ENCODE results near the gene SLC33A1. TPM values are rescaled to one million over a fixed set of nuclear protein-coding genes. Genes with fewer than 3 reads are reported as not detected.

SLC33A1 gene
- total and polyA plus RNA-seq, 10 of the 15 experiments (the other 5 are each of a cell fraction or from before 2014, with no cell fraction given), result 6.4 to 25.2 (median 19.8) TPM

DNA sequence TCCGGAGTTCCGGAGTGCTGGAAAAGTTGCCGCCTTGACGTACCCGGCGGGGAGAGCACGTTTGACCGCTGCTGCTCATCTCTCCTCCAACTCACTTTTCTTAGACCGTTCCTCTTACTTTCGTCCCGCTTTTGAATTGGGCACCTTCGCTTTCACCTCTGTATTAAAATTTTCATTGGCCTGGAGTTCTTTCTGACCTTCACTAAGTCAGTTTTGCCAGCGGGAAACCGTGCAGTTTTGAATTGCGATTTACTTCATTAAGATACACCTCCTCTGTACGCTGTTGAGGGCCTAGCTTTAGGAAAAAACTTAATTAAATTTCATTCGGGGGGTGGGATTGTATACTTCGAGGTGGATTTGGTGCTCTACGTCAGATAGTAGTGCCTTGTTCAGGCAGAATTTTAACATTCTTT is 17.5 kb upstream of the SLC33A1 start:
- DNase-seq (ENCODE audit: low read depth, low spot score), result no peak
- ChIA-PET SMC1A (ENCODE audit: uncharacterized antibody, unreplicated experiment) (interaction anchor here (0.6 to 2.3 kb wide), 7 partner anchors 10 to 66 kb away, joined by 3 to 15 read pairs (median 6); partner anchors contain the start of genes C3orf33 and SLC33A1), CTCF (interaction anchor here (0.6 to 3.3 kb wide), 5 partner anchors 19 to 170 kb away, joined by 3 to 61 read pairs (median 3); partner anchors contain the start of gene C3orf33), RAD21 (ENCODE audit: unreplicated experiment) (interaction anchor here (1.4 to 4.4 kb wide), 3 partner anchors 18 to 66 kb away, joined by 3 to 48 read pairs (median 21); partner anchors contain the start of genes C3orf33 and SLC33A1), POLR2A (interaction anchor here (0.6 to 4.0 kb wide), 7 partner anchors 10 to 683 kb away, joined by 3 to 22 read pairs (median 4); partner anchors contain the start of genes C3orf33, SLC33A1 and SSR3)
- peaks cover 60% of the 10 kb centered on the region for H3K79me2 ChIP-seq (ENCODE audit: control insufficient read depth, insufficient read depth, low read length)
- FAIRE-seq, result peak; percentile 35
- H3K4me1 ChIP-seq (ENCODE audit: control insufficient read depth, insufficient read depth, low read length), result peaks cover 2% of the 10 kb centered on the region
- BruUV-seq (replicated peaks), result no TSS peak
- peaks cover 2% of the 10 kb centered on the region; the same call in 1 of the 2 replicates for H4K20me1 ChIP-seq (ENCODE audit: control insufficient read depth, insufficient read depth)
- intact Hi-C loops (cut with micrococcal nuclease; ENCODE audit: unreplicated experiment), result loop anchor here (5.0 to 10.0 kb wide), 4 partner anchors 64 to 1293 kb away; partner anchors contain the start of genes C3orf33 and CCNL1
- WGBS (ENCODE audit: insufficient coverage, insufficient replicate concordance, low lambda C conversion rate, missing lambda C conversion rate), result 4% methylated on average over 19 of the region's 19 CpGs
- peak overlapping the region; percentile 92 for H3K9ac ChIP-seq (ENCODE audit: control insufficient read depth, insufficient read depth, low read length)
- H3K4me3 ChIP-seq, result peak overlapping the region; percentile 85
- peak overlapping the region; percentile 89 for H3K27ac ChIP-seq (ENCODE audit: control insufficient read depth, insufficient read depth)
- no peaks in the 10 kb centered on the region for H3K9me3 ChIP-seq (replicated peaks; ENCODE audit: control insufficient read depth, insufficient read depth, low read length)
- H3K4me2 ChIP-seq (ENCODE audit: control insufficient read depth, insufficient read depth), result peak overlapping the region; percentile 92
- no peaks in the 10 kb centered on the region for H3K27me3 ChIP-seq (replicated peaks in 1 of 2; ENCODE audit: control insufficient read depth in 2 of 2, insufficient read depth in 2 of 2, low read length in 1 of 2)
- in situ Hi-C loops (cut with MboI), result no loop called here
- H2AFZ ChIP-seq (ENCODE audit: control insufficient read depth, low read depth, low read length), result peak overlapping the region; percentile 15
- ATAC-seq, result peak; percentile 4
- TF ChIP-seq, protein P1, sequence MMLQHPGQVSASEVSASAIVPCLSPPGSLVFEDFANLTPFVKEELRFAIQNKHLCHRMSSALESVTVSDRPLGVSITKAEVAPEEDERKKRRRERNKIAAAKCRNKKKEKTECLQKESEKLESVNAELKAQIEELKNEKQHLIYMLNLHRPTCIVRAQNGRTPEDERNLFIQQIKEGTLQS (IDR thresholded peaks at IDR 0.05; ENCODE audit: borderline replicate concordance, extremely low read depth, low read depth, low read length), result no peak
- TF ChIP-seq SUZ12 (IDR thresholded peaks at IDR 0.05; ENCODE audit: unreplicated experiment), result no peak
- TF ChIP-seq HDAC6 (IDR thresholded peaks at IDR 0.05; ENCODE audit: unreplicated experiment), result no peak
- no peak for TF ChIP-seq MXI1 (IDR thresholded peaks at IDR 0.05; ENCODE audit: low read depth, low read length)
- TF ChIP-seq, protein P2, sequence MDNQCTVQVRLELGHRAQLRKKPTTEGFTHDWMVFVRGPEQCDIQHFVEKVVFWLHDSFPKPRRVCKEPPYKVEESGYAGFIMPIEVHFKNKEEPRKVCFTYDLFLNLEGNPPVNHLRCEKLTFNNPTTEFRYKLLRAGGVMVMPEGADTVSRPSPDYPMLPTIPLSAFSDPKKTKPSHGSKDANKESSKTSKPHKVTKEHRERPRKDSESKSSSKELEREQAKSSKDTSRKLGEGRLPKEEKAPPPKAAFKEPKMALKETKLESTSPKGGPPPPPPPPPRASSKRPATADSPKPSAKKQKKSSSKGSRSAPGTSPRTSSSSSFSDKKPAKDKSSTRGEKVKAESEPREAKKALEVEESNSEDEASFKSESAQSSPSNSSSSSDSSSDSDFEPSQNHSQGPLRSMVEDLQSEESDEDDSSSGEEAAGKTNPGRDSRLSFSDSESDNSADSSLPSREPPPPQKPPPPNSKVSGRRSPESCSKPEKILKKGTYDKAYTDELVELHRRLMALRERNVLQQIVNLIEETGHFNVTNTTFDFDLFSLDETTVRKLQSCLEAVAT (IDR thresholded peaks at IDR 0.05), result peak; percentile 27; the same call in 1 of the 2 replicates
- TF ChIP-seq, protein P3, sequence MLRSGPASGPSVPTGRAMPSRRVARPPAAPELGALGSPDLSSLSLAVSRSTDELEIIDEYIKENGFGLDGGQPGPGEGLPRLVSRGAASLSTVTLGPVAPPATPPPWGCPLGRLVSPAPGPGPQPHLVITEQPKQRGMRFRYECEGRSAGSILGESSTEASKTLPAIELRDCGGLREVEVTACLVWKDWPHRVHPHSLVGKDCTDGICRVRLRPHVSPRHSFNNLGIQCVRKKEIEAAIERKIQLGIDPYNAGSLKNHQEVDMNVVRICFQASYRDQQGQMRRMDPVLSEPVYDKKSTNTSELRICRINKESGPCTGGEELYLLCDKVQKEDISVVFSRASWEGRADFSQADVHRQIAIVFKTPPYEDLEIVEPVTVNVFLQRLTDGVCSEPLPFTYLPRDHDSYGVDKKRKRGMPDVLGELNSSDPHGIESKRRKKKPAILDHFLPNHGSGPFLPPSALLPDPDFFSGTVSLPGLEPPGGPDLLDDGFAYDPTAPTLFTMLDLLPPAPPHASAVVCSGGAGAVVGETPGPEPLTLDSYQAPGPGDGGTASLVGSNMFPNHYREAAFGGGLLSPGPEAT (IDR thresholded peaks at IDR 0.05; ENCODE audit: low read depth), result 0 out of 2 replicates have a peak, but pooled peaks have one; percentile 41
- 0 out of 4 replicates have a peak, but pooled peaks of 1 of the 2 experiments have one; percentile 11 for TF ChIP-seq IKZF2 (IDR thresholded peaks at IDR 0.05)
- TF ChIP-seq NR2C2 (IDR thresholded peaks at IDR 0.05; ENCODE audit: borderline replicate concordance, control insufficient read depth, insufficient read length, low read depth), result no peak
- TF ChIP-seq, protein P4, sequence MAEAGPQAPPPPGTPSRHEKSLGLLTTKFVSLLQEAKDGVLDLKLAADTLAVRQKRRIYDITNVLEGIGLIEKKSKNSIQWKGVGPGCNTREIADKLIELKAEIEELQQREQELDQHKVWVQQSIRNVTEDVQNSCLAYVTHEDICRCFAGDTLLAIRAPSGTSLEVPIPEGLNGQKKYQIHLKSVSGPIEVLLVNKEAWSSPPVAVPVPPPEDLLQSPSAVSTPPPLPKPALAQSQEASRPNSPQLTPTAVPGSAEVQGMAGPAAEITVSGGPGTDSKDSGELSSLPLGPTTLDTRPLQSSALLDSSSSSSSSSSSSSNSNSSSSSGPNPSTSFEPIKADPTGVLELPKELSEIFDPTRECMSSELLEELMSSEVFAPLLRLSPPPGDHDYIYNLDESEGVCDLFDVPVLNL (IDR thresholded peaks at IDR 0.05; ENCODE audit: low read depth, low read length), result peak; percentile 66; the same call in 1 of the 2 replicates
- TF ChIP-seq, protein P5, sequence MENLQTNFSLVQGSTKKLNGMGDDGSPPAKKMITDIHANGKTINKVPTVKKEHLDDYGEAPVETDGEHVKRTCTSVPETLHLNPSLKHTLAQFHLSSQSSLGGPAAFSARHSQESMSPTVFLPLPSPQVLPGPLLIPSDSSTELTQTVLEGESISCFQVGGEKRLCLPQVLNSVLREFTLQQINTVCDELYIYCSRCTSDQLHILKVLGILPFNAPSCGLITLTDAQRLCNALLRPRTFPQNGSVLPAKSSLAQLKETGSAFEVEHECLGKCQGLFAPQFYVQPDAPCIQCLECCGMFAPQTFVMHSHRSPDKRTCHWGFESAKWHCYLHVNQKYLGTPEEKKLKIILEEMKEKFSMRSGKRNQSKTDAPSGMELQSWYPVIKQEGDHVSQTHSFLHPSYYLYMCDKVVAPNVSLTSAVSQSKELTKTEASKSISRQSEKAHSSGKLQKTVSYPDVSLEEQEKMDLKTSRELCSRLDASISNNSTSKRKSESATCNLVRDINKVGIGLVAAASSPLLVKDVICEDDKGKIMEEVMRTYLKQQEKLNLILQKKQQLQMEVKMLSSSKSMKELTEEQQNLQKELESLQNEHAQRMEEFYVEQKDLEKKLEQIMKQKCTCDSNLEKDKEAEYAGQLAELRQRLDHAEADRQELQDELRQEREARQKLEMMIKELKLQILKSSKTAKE (IDR thresholded peaks at IDR 0.05; ENCODE audit: low read depth, poor library complexity, severe bottlenecking), result no peak
- no peaks in the 10 kb centered on the region; a peak in 1 of 4 replicates for H3K36me3 ChIP-seq (ENCODE audit: control insufficient read depth in 2 of 2, insufficient read depth in 2 of 2, low read length in 1 of 2)

All from GM12878 (cell line).